Naive thymus-derived CD8-positive, alpha-beta T cell (primary cell): ENCODE measurements around the gene NRN1. TPM values are rescaled to one million over a fixed set of nuclear protein-coding genes. Genes with fewer than 3 reads are reported as not detected.
A peak's percentile ranks its signal among the peaks of the same experiment; 100 is the strongest.

ENCODE experiments used
- ATAC-seq, 2 donors: fragments of 150-1000 bp; cut with Tn5 transposase in 1 of 2; sonication (Bioruptor Pico), chemical (Tn5 transposase) in 1 of 2; 1 replicate in 1 of 2; 2 replicates in 1 of 2; pipeline ENCODE4 v1.10.0; 2021; ENCODE audit warnings: mild to moderate bottlenecking in 2 of 2, moderate library complexity in 2 of 2
- POLR2A ChIA-PET: fragments of 350-600 bp; sonication (Branson Sonifier 250); formaldehyde crosslinking; loops from one replicate; lab custom pipeline; 2021; ENCODE audit warnings: antibody characterized with exemption; lab: Charles Lee
- DNase-seq, 10 donors: peaks; one replicate each; pipeline versions ENCODE4 v3.0.0 to v3.0.0-alpha.2; 2020 to 2022
- H3K27ac Mint-ChIP-seq, 10 donors: one replicate each; pipeline ENCODE4 v1.8.0; 2020 to 2022; ENCODE audit warnings: mild to moderate bottlenecking in 10 of 10, mixed read lengths in 10 of 10, moderate library complexity in 4 of 10, inconsistent platforms in 1 of 10
- H3K27me3 Mint-ChIP-seq, 5 donors: one replicate each; pipeline ENCODE4 v1.8.0; 2021 to 2022; ENCODE audit warnings: mixed read lengths in 5 of 5
- H3K36me3 Mint-ChIP-seq, 3 donors: one replicate each; pipeline ENCODE4 v1.8.0; 2020 to 2022; ENCODE audit warnings: mixed read lengths in 3 of 3, mild to moderate bottlenecking in 2 of 3, inconsistent platforms in 1 of 3
- H3K4me1 Mint-ChIP-seq, 4 donors: one replicate each; pipeline ENCODE4 v1.8.0; 2021 to 2022; ENCODE audit warnings: mixed read lengths in 4 of 4
- H3K4me3 Mint-ChIP-seq, 10 donors: one replicate each; pipeline ENCODE4 v1.8.0; 2020 to 2022; ENCODE audit warnings: mild to moderate bottlenecking in 10 of 10, mixed read lengths in 10 of 10, moderate library complexity in 6 of 10, inconsistent platforms in 1 of 10
- H3K9me3 Mint-ChIP-seq, 9 donors: one replicate each; pipeline ENCODE4 v1.8.0; 2020 to 2022; ENCODE audit warnings: mixed read lengths in 9 of 9, mild to moderate bottlenecking in 3 of 9, inconsistent platforms in 1 of 9, moderate library complexity in 1 of 9
- polyA plus RNA-seq, 3 donors: library from polyadenylated mRNA; unstranded; fragments of 300-500 nt; fragmentation: Illumina TruSeq; gene quantifications; one replicate each; pipeline ENCODE4 v1.2.3, GENCODE V29; 2021
- total RNA-seq, 8 experiments: library from RNA in 2 of 8; stranded (reverse) in 2 of 8; gene quantifications; one replicate each; pipeline ENCODE4 v1.2.3 and lab custom pipeline; 2021 to 2026

NRN1 gene
- total and polyA plus RNA-seq, 5 experiments from 2014 or later, result 0.11 to 0.65 (median 0.13) TPM; not detected in 2

DNA sequence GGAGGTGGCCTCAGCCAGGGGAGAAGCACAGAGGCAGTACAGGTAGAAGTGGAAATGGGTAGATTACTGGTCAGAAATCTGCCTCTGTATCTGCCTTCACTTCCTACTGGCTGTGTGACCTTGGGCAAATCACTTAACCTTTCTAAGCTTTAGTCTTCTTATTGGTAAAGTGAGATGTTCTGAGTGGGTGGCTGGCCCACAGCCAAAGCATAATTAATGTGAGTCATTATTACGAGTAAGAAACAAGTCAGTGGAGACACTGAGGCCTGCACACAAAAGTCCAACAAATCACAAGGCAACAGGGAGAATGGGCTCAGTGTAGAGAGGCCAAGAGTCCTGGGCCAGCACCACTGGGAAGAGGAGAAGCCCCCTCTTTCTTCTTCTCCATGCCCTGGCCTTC lies 39.1 kb downstream of the NRN1 start:
- Mint-ChIP-seq H3K27ac (no peak overlapping the region), H3K36me3 (no peaks in the 10 kb centered on the region), H3K4me1 (peaks cover 5 to 13% (median 10%) of the 10 kb centered on the region in 4 donors), H3K27me3 (peaks cover 0 to 27% (median 6%) of the 10 kb centered on the region in 5 donors), H3K9me3 (no peaks in the 10 kb centered on the region), H3K4me3 (no peak overlapping the region)
- POLR2A ChIA-PET, result no interaction called here
- DNase-seq (no peak), ATAC-seq (no peak)

- POLR2A ChIA-PET, result no interaction called here
- H3K9me3 Mint-ChIP-seq, result no peaks in the 10 kb centered on the region
Measured at GRCh38 chr6:5962794-5963193, 43.9 kb downstream of the NRN1 start.

DNA sequence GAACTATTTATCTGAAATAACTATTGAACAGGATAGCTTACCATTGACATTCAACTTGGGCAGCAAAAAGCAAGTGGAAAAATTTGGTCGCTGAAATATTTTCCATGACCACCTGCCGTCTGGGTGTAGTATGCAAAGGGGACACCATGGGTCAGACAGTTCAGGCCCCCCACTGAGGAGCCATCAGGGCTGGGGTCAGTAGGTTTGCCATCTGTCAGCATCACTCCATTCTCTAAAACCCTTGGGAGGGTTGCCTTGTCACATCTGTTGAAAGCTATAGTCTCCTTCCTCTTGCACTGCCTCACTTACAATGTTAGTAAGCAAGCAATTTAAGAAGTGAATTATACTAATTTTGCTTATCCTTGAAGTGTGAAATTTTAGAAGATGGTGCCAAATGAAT lies 44.9 kb downstream of the NRN1 start:
- no peak overlapping the region for H3K4me3 Mint-ChIP-seq

More at GRCh38 chr6:5962794-5963193, 43.9 kb downstream of the NRN1 start:
- Mint-ChIP-seq H3K36me3 (no peaks in the 10 kb centered on the region), H3K4me3 (no peak overlapping the region), H3K27me3 (peaks cover 0 to 11% (median 3%) of the 10 kb centered on the region in 5 donors), H3K4me1 (no peaks in the 10 kb centered on the region), H3K27ac (no peak overlapping the region)
- DNase-seq (no peak), ATAC-seq (no peak)

DNA sequence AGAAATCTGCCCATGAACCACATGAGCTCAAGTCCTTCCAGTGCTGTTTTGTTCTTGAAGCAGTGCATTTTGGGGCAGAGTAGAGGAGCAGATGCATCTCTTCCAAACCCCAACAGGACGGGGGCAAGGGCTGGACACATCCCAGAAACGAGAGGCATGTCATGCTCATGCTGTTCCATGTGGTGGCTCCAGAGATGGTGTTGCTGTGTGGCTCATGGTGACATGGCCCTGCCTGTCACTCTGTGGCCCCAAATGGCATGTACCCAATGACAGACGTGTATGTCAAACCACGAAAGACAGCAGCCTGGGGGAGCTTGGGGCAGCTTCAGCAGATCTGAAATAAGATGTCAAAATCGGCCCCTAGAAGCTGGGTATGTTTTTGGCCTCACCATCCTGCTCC lies 46.3 kb downstream of the NRN1 start:
- peaks cover 0 to 11% (median 3%) of the 10 kb centered on the region in 5 donors for H3K27me3 Mint-ChIP-seq
- DNase-seq, result no peak
- H3K36me3 Mint-ChIP-seq, result no peaks in the 10 kb centered on the region
- no peak for ATAC-seq
- H3K4me1 Mint-ChIP-seq, result no peaks in the 10 kb centered on the region
- H3K9me3 Mint-ChIP-seq, result no peaks in the 10 kb centered on the region
- POLR2A ChIA-PET, result no interaction called here
- H3K27ac Mint-ChIP-seq, result no peak overlapping the region
- no peak overlapping the region for H3K4me3 Mint-ChIP-seq

More for the DNA sequence above, 44.9 kb downstream of the NRN1 start:
- POLR2A ChIA-PET, result no interaction called here
- no peaks in the 10 kb centered on the region for H3K36me3 Mint-ChIP-seq
- H3K27me3 Mint-ChIP-seq, result peaks cover 0 to 11% (median 3%) of the 10 kb centered on the region in 5 donors
- no peak overlapping the region for H3K27ac Mint-ChIP-seq
- no peaks in the 10 kb centered on the region for H3K9me3 Mint-ChIP-seq
- H3K4me1 Mint-ChIP-seq, result no peaks in the 10 kb centered on the region
- DNase-seq (no peak), ATAC-seq (no peak)

GRCh38 chr6:5958921-5959320 lies 47.8 kb downstream of the NRN1 start:
- H3K36me3 Mint-ChIP-seq, result no peaks in the 10 kb centered on the region
- ATAC-seq (no peak), DNase-seq (no peak)
- POLR2A ChIA-PET, result no interaction called here
- no peak overlapping the region for H3K27ac Mint-ChIP-seq
- peaks cover 0 to 11% (median 3%) of the 10 kb centered on the region in 5 donors for H3K27me3 Mint-ChIP-seq
- no peaks in the 10 kb centered on the region for H3K4me1 Mint-ChIP-seq
- H3K9me3 Mint-ChIP-seq, result no peaks in the 10 kb centered on the region
- H3K4me3 Mint-ChIP-seq, result no peak overlapping the region

- DNase-seq (no peak), ATAC-seq (no peak)
- Mint-ChIP-seq H3K36me3 (no peaks in the 10 kb centered on the region), H3K27ac (peak overlapping the region in 1 of 10 donors; percentile 49), H3K4me3 (no peak overlapping the region), H3K4me1 (no peaks in the 10 kb centered on the region), H3K9me3 (no peaks in the 10 kb centered on the region), H3K27me3 (peaks cover 0 to 10% (median 5%) of the 10 kb centered on the region in 5 donors)
- POLR2A ChIA-PET, result no interaction called here
Measured at GRCh38 chr6:5956939-5957338, 49.8 kb downstream of the NRN1 start.

GRCh38 chr6:5950361-5950785 lies 56.4 kb downstream of the NRN1 start:
- Mint-ChIP-seq H3K9me3 (no peaks in the 10 kb centered on the region), H3K4me1 (no peaks in the 10 kb centered on the region), H3K27me3 (peaks cover 0 to 8% (median 5%) of the 10 kb centered on the region in 5 donors), H3K27ac (no peak overlapping the region), H3K4me3 (no peak overlapping the region), H3K36me3 (peaks cover 0 to 5% (median 0%) of the 10 kb centered on the region in 3 donors)
- no peak for ATAC-seq
- DNase-seq, result peak in 1 of 10 donors; percentile 11
- POLR2A ChIA-PET, result no interaction called here
